GM08714 (cell line): Measurements from ENCODE around the gene CLCN4.

Source experiments
- H3K4me3 ChIP-seq: fragments of 200-500 bp; sonication (Bioruptor generic); 2 replicates; pipeline ENCODE4 v1.5.1; 2014; ENCODE audit warnings: mild to moderate bottlenecking, low read length, inconsistent platforms
- ZNF274 ChIP-seq: IDR thresholded peaks from 2 replicates; pipeline ENCODE4 v1.6.1; 2012; ENCODE audit warnings: mild to moderate bottlenecking, low read depth, low read length

CLCN4 gene

DNA sequence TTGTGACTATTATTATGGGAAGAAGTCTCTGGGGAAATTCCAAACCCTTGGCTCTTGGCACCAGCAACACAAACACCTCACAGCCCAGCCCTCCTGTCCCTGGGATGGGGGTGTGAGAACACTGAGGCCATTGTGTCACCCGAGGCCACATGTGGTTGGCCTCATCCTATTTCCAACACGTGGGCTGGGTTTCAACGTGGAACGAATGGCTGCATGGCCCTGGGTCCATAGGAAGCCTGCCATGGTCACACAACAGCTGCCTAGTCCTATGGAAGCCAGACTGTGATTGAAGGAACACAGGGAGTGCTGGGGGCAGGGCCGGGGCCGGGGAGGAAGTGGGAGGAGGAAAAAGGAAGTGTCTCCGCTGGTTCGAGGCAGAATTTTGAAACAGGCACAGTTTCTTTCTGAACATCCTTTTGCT, 10.0 kb downstream of the CLCN4 start:
- no peak overlapping the region for H3K4me3 ChIP-seq
- TF ChIP-seq ZNF274 = no peak

DNA sequence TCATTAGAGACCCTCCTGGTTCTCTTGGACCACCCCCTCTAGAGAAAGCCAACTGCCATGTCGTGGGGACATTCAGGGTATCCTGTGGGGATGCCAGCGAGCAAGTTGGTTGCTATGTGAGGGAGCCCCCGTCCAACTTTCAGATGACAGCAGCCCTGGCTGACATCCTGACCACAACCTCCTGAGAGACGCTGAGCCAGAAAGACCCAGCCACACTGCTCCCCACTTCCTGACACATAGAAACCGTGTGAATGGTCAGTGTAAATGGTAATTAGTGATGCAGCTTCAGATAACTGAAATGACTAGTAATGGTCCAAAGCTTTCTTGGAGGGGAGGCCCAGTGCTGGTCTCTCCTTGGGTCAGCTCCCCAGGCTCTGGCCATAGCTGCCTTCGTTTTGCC, 10.8 kb downstream of the CLCN4 start:
- no peak for TF ChIP-seq ZNF274
- H3K4me3 ChIP-seq = no peak overlapping the region; the same call in 1 of the 2 replicates

DNA sequence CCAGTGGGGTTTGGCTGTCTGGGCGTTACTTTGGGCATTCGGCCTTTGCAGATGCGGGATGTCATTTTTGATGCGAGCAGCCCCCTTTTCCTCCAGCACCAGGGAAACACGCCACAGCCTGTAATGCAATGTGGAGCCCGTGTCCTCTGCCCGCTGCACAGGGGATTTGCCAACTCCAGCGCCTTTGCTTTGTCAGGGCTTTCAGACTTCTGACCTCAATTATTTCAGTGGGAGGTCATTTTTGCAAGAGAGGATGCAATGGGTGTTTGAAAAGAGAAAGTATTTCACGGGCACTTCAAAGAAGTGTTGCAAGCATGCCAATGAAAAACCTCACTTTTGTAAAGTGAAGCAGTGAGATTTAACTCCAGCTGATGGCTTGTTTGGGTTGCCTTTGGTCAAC, 11.5 kb downstream of the CLCN4 start:
- TF ChIP-seq ZNF274 = no peak
- H3K4me3 ChIP-seq = no peak overlapping the region

DNA sequence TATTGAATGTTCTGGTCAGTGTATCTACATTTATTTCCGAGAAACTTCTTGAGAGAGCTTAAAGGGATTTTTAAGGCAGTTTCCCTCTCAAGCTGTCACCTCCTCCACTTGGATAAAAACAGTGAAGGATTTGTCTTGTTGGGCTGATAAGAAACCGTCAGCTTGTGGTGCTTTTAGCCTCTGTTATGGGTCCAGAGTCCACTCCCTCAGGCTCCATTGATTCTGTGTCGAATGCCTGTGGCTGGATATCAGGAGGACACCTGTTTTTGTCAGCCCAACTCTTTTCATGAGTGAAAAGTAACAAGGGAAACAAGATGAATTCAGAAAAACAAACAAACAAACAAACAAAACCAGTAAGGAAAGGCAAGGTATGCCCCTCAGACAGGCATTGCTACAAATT, 12.4 kb downstream of the CLCN4 start:
- no peak for TF ChIP-seq ZNF274
- H3K4me3 ChIP-seq = no peak overlapping the region

DNA sequence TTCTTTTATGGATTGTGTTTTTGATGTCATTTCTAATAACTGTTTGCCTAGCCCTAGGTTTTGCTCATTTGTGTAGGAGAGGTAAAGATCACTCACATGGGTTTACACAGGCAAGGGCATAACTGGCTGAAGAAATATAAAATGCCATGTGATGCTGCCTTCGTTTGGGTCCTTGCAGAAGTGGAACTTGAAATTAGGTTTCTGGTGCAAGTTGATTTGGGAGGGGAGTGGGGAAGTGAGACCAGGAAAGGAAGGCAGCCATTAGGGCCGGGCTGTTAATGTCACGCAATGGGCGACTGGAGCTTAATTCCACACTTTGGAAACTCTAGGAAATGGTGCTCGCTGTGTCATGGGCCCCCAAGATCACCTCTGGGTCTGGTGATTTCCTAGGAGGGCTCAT, 14.5 kb downstream of the CLCN4 start:
- TF ChIP-seq ZNF274 = no peak
- no peak overlapping the region for H3K4me3 ChIP-seq

DNA sequence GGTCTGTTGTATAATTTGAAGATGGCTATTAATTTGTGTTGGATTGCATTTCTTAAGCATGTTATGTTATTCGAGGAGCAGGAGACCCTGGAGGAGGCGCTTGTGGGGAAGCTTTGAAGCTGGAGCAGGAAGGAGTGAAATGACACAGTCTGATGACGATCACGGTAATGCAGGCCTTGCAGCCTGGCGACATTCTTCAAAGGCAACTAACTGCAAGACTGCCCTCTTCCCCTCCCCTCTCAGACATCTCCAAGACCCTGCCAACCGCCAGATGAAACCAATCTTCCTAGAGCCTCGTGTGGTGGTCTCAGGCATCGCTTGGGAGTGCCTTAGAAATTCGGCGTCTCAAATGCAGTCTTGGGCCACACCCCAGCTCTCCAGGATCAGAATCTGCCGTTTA, 16.1 kb downstream of the CLCN4 start:
- no peak for TF ChIP-seq ZNF274
- no peak overlapping the region for H3K4me3 ChIP-seq

DNA sequence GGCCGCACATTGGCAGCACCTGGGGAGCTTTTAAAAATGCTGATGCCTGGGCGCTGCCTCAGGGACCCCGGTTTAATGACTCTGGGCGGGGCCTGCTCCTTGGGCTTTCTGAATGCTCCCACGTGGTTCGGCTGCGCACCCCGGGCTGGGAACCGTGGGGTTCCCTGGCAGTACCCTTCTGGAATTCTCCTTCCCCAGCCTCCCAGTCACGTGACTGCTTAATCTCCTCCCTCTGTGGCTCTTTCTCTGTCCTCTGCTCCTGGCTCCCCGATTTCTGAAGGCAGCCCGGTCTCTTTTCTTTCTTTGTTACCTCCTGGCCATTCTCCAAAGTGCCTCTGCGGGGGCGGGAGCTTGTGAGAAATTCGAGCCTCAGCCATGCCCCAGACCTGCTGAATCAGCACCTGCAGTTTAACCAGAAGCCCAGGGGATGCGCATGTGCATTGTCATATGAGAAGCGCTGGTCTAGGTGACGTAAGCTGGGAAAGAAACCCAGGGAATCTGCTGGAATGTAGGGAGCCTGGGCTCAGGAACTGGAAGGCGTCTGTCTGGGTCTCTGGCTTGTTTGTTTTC, 16.6 kb downstream of the CLCN4 start:
- no peak for TF ChIP-seq ZNF274
- no peak overlapping the region for H3K4me3 ChIP-seq

DNA sequence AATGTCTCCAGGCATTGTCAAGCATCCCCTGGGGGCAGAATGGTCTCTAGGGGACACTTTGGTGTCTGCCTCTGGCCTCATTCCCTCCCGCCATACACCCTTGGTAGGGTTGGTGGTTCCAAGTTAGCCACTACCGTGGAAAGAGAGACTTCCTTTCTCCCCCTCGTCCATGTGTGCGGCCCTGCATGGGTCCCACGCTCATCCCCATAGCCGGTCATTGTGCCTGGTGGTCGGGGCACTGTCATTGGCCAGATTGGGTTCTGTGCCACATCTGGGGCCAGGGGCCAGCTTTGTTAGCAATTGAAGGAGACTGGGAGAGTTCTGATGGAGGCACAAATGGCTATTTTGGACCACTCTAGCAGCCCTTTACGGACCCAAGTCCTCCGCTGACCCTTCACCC, 17.3 kb downstream of the CLCN4 start:
- no peak for TF ChIP-seq ZNF274

DNA sequence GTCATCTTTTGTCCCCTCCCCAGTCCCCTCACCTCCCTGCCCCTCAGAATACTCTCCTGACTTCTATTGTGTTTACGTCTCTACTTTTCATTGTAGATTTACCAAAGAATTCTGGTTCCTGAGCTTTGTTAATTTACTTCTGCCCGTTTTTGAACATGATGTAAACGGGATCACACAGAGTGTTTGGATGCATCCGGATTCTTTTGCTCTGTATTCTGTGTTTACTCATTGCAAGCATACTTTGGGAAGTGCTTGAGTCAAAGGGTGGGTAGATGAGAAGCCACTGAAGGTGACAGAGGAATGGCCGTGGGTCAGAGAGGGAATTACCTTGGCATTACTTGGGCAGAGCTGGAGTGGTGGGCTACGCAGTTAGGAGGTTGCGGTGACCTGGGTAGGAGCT, 18.0 kb downstream of the CLCN4 start:
- TF ChIP-seq ZNF274 = no peak
- H3K4me3 ChIP-seq = no peak overlapping the region

More for the DNA sequence above, 17.3 kb downstream of the CLCN4 start:
- H3K4me3 ChIP-seq = no peak overlapping the region

DNA sequence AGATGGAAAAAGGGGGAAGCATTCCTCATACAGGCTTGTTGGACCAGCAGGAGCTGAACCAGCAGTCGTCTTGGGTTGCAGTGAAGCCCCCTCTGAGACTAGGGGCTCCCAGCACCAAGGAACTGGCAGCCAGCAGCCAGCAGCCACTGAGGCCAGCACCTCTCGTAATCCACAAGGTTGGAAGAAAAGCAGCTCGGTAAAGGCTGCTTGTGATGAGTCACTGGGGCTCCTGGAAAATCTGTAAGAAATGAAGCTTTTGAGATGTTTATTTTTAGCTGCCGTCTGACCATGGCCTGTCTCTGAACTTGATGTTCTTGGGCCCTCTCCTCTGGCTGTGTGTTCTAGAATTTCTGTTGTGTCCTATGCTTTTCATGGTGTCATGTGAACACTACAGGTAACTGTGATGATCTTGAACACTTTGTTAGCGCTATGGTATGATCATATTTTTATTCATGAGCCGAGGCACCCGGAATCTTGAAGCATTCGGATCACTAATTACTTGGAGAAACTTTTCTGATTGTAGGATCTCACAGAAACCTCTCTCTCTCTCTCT, 18.6 kb downstream of the CLCN4 start:
- H3K4me3 ChIP-seq = no peak overlapping the region
- no peak for TF ChIP-seq ZNF274

DNA sequence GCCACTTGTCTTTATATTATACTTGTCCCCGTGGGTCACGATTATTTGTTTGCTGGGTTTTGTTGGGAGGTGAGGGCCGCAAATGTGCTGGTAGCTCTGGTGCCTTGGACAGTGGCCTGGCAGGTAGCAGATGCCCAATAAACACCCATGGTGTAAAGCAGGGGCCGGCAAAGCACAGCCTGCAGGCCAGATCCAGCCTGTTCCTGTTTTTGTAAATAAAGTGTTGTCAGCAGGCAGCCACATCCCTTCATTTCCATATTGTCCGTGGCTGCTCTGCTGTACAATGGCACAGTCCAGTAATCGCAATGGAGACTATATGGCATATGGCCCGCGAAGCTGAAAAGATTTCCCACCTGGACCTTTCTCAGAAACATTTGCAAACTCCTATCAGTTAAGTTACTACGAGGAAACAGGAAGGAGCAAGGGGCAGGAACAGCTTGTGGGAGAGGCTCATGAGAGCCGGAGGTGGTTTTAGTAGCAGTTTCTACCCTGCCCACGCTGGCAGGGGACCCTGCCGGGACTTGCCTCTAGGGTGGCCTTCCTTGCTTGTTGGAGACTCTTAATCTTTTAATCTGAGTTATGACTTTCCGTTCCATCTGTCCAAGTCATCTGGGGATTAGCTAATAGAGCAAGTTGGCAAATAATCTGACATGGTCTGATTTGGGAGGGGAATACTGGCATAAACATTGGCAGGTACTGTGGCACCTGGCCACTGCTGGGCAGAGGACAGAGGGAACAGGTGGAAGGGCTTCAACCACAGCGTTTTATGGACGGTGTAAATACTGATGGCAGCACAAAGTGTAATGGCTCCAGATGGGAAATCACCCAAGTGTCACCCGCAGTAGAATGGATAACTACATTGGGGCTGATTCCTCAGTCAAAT, 19.6 kb downstream of the CLCN4 start:
- TF ChIP-seq ZNF274 = no peak
- H3K4me3 ChIP-seq = no peak overlapping the region

DNA sequence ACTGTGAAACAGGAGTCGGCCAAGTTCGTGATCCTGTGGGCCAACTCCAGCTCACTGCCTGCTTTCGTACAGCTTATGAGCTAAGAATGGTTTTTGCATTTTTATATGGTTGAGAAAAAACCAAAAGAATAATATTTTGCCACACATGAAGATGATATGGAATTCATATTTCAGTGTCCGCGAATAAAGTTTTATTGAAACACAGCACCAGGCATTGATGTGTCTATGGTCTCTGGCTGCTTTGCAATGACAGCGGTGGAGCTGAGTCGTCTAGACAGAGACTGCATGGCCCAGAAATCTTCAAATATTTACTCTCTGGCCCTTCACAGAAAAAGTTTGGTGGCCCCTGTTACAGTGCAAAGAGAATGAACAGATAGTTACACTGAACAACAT, 20.2 kb downstream of the CLCN4 start:
- TF ChIP-seq ZNF274 = no peak

DNA sequence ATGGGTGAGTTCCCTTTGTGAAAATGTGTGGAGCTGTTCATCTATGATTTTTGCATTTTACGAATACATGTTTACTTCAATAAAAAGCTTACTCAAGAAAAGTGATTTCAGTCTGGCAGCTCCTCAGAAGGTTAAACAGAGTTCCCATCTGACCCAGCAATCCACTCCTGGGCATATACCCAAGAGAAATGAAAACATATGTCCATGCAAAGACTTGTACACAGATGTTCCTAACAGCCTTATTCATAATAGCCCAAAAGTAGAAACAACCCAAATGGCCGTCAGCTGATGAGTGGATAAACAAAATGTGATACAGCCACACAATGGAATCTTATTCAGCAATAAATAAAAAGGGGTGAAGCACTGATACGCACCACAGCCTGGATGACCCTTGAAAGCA, 20.8 kb downstream of the CLCN4 start:
- no peak for TF ChIP-seq ZNF274
- no peak overlapping the region for H3K4me3 ChIP-seq

More for the DNA sequence above, 20.2 kb downstream of the CLCN4 start:
- H3K4me3 ChIP-seq = no peak overlapping the region

DNA sequence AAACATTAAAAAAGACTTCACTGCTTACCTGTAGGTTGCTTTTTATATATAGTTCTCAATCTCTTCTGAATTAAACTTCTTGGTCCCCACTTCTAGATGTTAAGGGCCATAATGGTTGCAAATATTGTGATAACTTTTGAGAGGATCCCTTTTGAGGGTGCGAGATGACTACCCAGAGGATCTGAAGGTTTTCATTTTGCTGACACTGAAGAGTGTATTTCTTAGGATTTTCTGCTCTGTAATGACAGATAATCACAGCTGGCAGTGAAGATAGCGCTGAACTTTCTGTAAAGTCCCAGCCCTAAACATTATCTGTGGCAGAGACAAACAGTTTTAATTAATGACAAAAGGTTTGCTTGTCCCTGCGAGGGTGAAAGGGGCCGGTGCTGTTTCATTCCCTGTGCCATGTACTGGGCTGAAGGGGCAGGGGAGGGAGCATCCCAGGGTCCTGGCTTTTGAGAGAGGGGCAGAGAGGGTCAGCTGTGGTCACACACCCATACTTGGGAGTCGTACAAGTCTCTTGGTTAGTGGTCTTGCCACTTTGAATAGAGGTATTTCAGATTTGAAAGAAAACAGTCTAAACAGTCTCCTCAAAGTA, 22.2 kb downstream of the CLCN4 start:
- no peak for TF ChIP-seq ZNF274
- H3K4me3 ChIP-seq = no peak overlapping the region

DNA sequence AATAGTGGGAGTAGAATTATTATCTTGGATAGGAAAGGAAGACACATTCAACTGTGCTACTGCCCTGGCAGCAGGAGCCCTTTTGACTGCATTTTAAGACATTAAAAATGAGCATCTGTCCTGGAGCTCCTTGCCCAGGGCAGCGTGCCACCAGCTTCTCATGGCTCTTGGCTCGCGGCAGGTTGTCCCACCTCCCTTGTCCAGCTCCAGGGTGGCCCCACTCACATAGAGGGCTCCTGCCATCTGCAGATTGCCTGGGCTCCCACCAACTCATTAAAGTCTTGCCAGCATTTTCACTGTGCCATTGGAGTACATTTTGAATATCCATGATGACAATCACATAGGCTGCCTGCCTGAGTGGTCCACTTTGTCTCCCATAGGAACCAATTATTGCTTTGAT, 27.0 kb downstream of the CLCN4 start:
- TF ChIP-seq ZNF274 = no peak
- no peak overlapping the region for H3K4me3 ChIP-seq
